Inferior parietal cortex (tissue), 1 donor: ENCODE results near the gene CNTNAP5.

Experiments used
- DNase-seq: peaks from one replicate; pipeline ENCODE4 v3.0.0-alpha.2; 2016; ENCODE audit errors: extremely low spot score

Gene CNTNAP5

DNA sequence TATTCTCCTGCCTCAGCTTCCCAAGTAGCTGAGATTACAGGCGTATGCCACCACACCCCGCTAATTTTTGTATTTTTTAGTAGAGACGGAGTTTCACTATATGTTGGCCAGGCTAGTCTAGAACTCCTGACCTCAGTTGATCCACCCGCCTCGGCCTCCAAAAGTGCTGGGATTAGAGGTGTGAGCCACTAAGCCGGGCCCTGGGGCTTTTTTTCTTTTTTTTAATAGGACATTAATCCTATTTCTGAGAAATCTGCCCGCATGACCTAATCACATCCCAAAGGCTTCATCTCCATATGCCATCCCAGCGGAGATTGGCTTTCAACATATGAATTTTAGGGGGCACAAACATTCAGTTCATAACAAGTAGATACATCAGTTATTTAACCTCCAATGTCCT, 128.6 kb downstream of the CNTNAP5 start:
- DNase-seq, result no peak

- no peak for DNase-seq
These were observed 134.1 kb downstream of the CNTNAP5 start for GRCh38 chr2:124159166-124159565.

GRCh38 chr2:124161542-124161941, 136.5 kb downstream of the CNTNAP5 start:
- DNase-seq, result no peak

DNA sequence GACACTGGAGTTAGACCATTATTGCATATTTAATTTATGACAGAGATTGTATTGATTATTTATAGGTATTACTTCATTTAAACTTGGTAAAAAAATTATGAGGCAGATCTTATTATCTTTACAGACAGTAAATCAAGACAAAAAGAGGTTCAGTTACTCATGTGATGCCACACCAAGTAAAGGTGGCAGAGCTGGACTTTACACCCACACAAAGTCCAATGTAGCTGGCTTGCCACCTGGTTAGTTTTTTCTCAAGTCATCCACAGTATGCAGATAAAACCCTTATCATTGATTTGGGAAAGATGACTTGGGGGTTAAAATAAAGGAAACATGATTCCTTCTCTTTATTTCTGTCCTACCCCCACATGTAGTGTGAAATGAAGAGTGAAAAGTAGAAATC, 137.2 kb downstream of the CNTNAP5 start:
- DNase-seq, result no peak

- DNase-seq, result no peak
These were observed 138.8 kb downstream of the CNTNAP5 start for GRCh38 chr2:124163840-124164239.

DNA sequence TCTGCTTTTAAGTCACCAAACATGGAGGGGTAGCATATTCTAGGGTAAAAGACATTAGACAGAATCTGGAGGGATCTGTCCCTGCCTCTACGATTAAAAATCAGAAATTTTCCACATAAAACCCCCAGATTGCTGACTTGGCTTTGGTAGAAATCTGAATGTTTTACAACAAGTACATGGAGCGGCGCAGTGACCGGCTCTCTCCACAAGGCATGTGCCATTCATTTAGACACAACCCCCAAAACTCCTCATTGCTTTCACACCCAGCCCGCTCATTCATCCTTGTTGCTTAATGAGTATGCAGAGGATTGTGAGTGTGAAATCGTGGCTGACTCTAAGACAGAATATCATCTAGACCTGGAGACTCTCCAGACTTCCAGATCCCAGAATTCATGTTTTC, 140.6 kb downstream of the CNTNAP5 start:
- no peak for DNase-seq

GRCh38 chr2:124171472-124172063, 146.5 kb downstream of the CNTNAP5 start:
- DNase-seq, result no peak

- DNase-seq, result no peak
These were observed 153.6 kb downstream of the CNTNAP5 start for GRCh38 chr2:124178719-124179118.

DNA sequence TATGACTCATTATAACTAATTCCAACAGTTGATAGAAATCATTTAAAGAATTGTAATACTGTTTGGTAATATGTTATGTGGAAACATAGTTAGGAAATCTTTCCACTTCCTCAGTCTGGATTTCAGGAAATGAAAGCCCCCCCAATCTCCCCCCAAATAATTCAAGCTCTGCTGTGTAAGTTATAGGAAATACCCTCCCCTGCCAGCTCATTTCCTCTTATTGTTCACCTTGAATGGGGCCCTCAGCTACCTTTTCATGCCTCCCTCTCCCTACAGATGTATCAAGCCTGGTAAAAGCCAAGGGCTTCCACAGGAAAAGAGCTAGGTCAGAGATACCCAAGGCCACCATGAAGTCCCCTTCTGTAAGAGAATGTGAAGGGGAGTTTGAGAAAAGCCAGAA, 155.5 kb downstream of the CNTNAP5 start:
- DNase-seq, result no peak

DNA sequence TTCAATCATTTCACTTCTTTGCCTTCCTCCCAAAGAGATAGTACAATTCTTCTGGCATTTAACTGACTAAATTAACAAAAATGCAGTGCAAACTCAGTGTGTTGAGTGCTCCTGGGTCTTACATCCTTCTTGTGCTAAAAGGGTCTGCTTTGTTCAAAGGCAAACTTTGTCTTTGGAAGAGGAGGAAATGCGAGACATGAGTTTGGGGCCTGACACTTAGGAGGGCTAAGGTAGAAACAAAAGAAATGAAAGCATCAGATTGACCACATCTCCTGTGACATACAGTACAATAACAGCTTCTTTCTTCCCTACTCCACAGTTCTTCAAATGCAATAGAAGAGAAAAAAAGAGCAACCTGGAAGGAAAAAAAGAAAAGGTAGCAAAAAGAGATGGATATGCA, 161.7 kb downstream of the CNTNAP5 start:
- DNase-seq, result no peak

- DNase-seq, result no peak
These were observed 162.9 kb downstream of the CNTNAP5 start for GRCh38 chr2:124187948-124188347.

- no peak for DNase-seq
These were observed 168.6 kb downstream of the CNTNAP5 start for GRCh38 chr2:124193706-124194105.

- DNase-seq, result no peak
These were observed 176.6 kb downstream of the CNTNAP5 start for GRCh38 chr2:124201713-124202112.

- no peak for DNase-seq
These were observed 184.4 kb downstream of the CNTNAP5 start for GRCh38 chr2:124209441-124209840.

DNA sequence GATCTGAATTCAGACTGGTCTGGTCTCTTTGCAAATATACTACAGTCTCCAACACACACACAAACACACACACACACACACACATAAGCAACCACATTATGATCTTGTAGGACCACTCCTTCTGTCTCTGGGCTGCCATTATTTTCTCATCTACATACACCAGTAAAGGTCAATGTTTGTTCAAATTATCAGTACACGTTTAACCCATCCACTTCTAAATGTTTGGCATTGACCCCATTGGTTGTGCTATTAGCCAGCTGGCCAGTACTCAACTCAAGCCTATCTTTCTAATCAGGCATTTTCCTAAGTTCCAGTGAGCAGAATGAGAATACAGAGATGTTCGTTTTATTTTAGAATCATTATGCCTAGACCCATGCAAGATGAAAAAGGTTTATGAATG, 186.4 kb downstream of the CNTNAP5 start:
- DNase-seq, result no peak

GRCh38 chr2:124213977-124214587, 189.0 kb downstream of the CNTNAP5 start:
- DNase-seq, result no peak

GRCh38 chr2:124246170-124246569, 221.1 kb downstream of the CNTNAP5 start:
- no peak for DNase-seq

DNA sequence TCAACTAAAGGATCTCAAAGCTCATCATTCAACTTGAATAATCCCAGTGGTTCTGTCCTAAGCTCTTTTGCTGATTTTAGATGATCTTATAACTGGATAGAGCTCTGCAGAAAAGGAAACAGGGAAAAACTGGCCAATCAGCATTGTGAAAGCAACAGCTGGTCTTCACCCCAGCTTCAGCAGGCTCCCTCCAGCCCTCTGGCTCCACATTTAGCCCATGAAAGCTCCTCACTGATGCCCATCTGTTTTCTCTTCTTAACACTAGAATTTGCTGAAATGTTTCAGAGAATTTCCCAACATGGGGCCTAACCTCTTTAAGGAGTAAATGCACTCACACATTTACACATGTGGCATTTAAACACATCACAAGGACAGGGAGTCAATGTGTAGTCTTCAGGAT, 223.3 kb downstream of the CNTNAP5 start:
- no peak for DNase-seq

DNA sequence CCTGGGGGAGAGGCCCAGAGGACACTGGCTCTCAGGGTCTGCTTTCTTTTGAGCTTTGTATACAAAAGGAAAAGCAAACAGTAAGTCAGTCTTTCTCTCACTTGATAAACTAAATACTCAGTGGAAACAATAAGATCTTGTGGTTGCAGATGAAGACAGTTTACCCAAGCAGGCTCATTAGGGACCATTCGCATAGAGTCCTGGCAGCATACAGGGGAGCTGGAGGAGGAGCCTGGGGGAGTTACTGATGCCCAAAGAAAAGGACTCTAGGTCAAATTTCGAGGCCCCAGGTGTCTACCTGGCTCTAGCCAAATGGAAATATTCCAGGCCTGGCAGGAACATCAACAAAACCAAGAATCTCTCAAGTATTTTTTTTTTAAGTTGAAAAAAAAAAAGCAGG, 225.3 kb downstream of the CNTNAP5 start:
- no peak for DNase-seq

- no peak for DNase-seq
These were observed 229.5 kb downstream of the CNTNAP5 start for GRCh38 chr2:124254621-124255020.

- DNase-seq, result no peak
These were observed 232.0 kb downstream of the CNTNAP5 start for GRCh38 chr2:124257120-124257519.

- DNase-seq, result no peak
These were observed 233.2 kb downstream of the CNTNAP5 start for GRCh38 chr2:124258140-124258880.

- DNase-seq, result no peak
These were observed 236.4 kb downstream of the CNTNAP5 start for GRCh38 chr2:124261456-124261855.
